ENCODE results near the gene LCN10.

GRCh38 chr9:136700959-136701667 lies 41.6 kb downstream of the LCN10 start:
- TF ChIP-seq CTCF (IDR thresholded peaks at IDR 0.05) (no peak), POLR2A (IDR thresholded peaks at IDR 0.05) (no peak), POLR2AphosphoS5 (IDR thresholded peaks at IDR 0.05) (no peak), EP300 (IDR thresholded peaks at IDR 0.05) (no peak)
